Measurements from ENCODE around the gene NUBPL. TPM values are rescaled to one million over a fixed set of nuclear protein-coding genes. Genes with fewer than 3 reads are reported as not detected.

NUBPL gene
- total RNA-seq, 2 experiments from 2014 or later: 4.2 to 4.7 TPM

DNA sequence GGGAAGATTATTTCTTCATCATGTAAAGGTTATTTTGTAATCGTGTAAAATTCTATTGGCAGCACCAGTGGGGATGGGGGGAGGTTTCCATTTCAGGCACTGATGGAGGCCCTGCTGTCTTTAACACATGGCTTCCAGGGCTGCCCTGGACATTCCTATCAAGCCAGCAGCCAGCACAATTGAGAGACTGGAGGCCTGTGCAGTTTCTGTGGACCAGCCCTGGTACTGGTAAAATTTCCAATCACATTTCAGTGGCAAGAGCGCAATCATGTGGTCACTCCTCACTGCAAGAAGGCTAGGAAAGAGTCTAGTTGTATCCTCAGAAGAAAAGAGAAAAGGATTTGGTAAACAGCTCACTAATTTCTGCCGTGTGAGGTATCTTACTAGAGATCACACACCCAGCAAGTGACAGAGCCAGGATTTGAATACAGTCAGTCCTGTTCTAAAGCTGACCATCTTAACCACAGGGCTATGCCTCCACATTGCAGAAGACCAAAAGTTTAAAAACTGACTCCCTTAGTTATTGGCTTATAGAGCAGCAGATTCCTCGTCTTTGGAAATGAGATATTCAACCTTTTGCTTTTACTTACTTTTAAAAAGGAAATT lies 336.5 kb downstream of the NUBPL start:
- Mint-ChIP-seq H3K36me3 (ENCODE audit: low read depth) (no peaks in the 10 kb centered on the region), H3K27ac (no peak overlapping the region), H3K9me3 (no peaks in the 10 kb centered on the region), H3K4me1 (no peaks in the 10 kb centered on the region), H3K4me3 (no peak overlapping the region), H3K27me3 (no peaks in the 10 kb centered on the region)
- CTCF ChIA-PET: no interaction called here
- POLR2A ChIA-PET: no interaction called here
- DNase-seq: no peak

DNA sequence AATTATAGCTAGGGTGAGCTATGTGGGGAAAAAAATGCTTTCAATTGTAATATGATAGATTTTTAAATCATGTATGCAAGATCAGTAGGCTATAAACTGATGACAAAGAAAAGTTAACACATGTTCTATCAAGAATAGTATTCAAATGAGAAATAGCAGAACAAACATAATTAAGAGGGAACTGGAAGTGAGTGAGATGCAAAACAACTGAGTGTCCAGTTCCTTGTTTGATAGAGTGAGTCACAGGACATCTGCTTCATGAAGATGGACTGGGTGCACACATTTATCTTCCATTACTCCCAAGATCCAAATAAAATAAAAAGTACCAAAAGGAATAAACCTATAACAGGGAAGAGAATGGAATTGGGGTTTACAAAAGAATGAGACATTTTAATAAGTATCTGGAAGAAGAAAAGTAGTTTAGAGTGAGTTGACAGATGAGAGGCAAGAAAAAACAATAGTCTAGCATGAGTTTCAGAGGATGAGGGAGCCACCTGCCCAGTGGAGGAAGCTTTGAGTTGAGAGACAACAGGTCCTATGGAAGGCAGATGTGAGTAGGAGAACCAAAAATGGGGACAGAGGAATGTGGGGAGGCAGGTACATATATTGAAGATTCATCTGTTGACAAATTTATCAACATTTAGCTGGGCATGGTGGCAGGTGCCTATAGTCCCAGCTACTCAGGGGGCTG lies 337.8 kb downstream of the NUBPL start:
- no peaks in the 10 kb centered on the region for H3K27me3 Mint-ChIP-seq
- ChIA-PET POLR2A (no interaction called here), CTCF (no interaction called here)
- no peak overlapping the region for H3K27ac Mint-ChIP-seq
- no peak overlapping the region for H3K4me3 Mint-ChIP-seq
- no peaks in the 10 kb centered on the region for H3K36me3 Mint-ChIP-seq (ENCODE audit: low read depth)
- H3K9me3 Mint-ChIP-seq: no peaks in the 10 kb centered on the region
- no peaks in the 10 kb centered on the region for H3K4me1 Mint-ChIP-seq
- DNase-seq: no peak

DNA sequence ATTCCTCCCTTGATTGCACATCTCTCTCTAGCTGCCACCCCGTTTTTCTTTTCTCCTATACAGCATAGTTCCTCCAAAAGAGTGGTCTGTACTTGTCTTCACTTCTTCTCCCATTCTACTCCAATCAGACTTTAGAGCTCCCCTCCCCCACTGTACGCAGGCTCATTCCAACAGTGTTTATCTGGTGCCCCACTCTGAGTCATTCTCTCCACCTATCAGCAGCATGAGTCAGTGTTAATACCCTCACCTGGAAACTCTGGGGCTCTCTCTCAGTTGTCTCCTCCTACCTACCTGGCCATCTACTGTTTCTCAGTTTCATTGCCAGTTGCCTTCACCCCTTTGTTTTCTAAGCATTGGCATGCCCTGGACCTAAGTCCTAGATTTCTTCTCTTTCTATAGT lies 340.8 kb downstream of the NUBPL start:
- Mint-ChIP-seq H3K4me1 (no peaks in the 10 kb centered on the region), H3K27ac (no peak overlapping the region)
- CTCF ChIA-PET: no interaction called here

GRCh38 chr14:31902945-31903646 lies 341.9 kb downstream of the NUBPL start:
- Mint-ChIP-seq H3K4me3 (no peak overlapping the region), H3K27me3 (peaks cover 7% of the 10 kb centered on the region)
- CTCF ChIA-PET: no interaction called here

More for the DNA sequence above, 340.8 kb downstream of the NUBPL start:
- H3K27me3 Mint-ChIP-seq: peaks cover 4% of the 10 kb centered on the region
- H3K9me3 Mint-ChIP-seq: no peaks in the 10 kb centered on the region
- no peaks in the 10 kb centered on the region for H3K36me3 Mint-ChIP-seq (ENCODE audit: low read depth)
- POLR2A ChIA-PET: no interaction called here
- no peak for DNase-seq
- H3K4me3 Mint-ChIP-seq: no peak overlapping the region

DNA sequence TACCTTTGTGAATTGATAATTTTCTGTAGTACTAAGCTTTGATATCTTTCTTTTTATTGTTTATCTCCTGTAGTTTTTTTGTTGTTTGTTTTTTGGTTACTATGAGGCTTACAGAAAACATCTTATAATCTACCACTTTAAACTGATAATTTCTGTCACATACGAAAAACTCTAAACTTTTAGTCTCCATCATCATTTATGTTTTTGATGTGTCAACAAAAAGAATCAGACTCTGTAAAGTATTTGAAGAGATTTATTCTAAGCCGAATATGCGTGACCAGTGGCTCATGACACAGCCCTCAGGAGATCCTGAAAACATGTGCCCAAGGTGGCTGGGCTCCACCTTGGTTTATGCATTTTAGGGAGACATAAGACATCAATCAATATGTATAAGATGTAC lies 348.8 kb downstream of the NUBPL start:
- Mint-ChIP-seq H3K27ac (no peak overlapping the region), H3K27me3 (peaks cover 14% of the 10 kb centered on the region), H3K36me3 (ENCODE audit: low read depth) (peaks cover 5% of the 10 kb centered on the region), H3K4me1 (no peaks in the 10 kb centered on the region), H3K4me3 (no peak overlapping the region), H3K9me3 (peaks cover 9% of the 10 kb centered on the region)
- ChIA-PET POLR2A (no interaction called here), CTCF (no interaction called here)
- no peak for DNase-seq

More at GRCh38 chr14:31902945-31903646, 341.9 kb downstream of the NUBPL start:
- Mint-ChIP-seq H3K9me3 (no peaks in the 10 kb centered on the region), H3K4me1 (no peaks in the 10 kb centered on the region), H3K27ac (no peak overlapping the region), H3K36me3 (ENCODE audit: low read depth) (no peaks in the 10 kb centered on the region)
- POLR2A ChIA-PET: no interaction called here
- DNase-seq: no peak

Other genes starting within 250 kb of the NUBPL start
- 10 to 100 TPM in 1 of 2 experiments, 1 to 10 TPM in 1; 9.4 to 12.5 TPM for gene HEATR5A, start 140.9 kb upstream of the NUBPL start, total RNA-seq
- gene DTD2, start 103.9 kb upstream of the NUBPL start, total RNA-seq: 10 to 100 TPM; 12.8 to 13.0 TPM
- not detected for gene GPR33, start 73.4 kb upstream of the NUBPL start, total RNA-seq

Data from activated CD4-positive, alpha-beta memory T cell treated with anti-CD3 and anti-CD28 coated beads, Interleukin-2, amount 10 ng/mL, durations not matched to agents 7 days and 5 days (primary cell).